Left lung (tissue), 10 donors: ENCODE data around the gene CRIP3. TPM values are rescaled to one million over a fixed set of nuclear protein-coding genes. Genes with fewer than 3 reads are reported as not detected.

ENCODE experiments used
- ATAC-seq: fragments of 200-7000 bp; cut with Tn5 transposase; one replicate; pipeline ENCODE4 v1.9.1; 2020; ENCODE audit warnings: moderate library complexity
- DNase-seq, 4 donors: peaks; one replicate each; pipeline ENCODE4 v3.0.0-alpha.2; 2013 to 2020
- H3K27ac ChIP-seq, 2 donors: fragments of 200-600 bp; sonication (generic) in 1 of 2; one replicate each; pipeline versions ENCODE4 v1.5.0 to v1.8.0; 2020 to 2021
- H3K27me3 ChIP-seq, 2 donors: fragments of 200-600 bp; sonication (generic) in 1 of 2; one replicate each; pipeline versions ENCODE4 v1.5.0 to v1.8.0; 2020 to 2021
- H3K36me3 ChIP-seq, 2 donors: fragments of 200-600 bp; sonication (generic) in 1 of 2; one replicate each; pipeline versions ENCODE4 v1.5.0 to v1.8.0; 2020 to 2021
- H3K4me1 ChIP-seq, 2 donors: fragments of 200-600 bp; one replicate each; pipeline ENCODE4 v1.8.0; 2021
- H3K4me3 ChIP-seq, 2 donors: fragments of 200-600 bp; sonication (generic) in 1 of 2; one replicate each; pipeline versions ENCODE4 v1.5.0 to v1.8.0; 2020 to 2021; ENCODE audit warnings: mild to moderate bottlenecking in 1 of 2
- H3K9me3 ChIP-seq, 2 donors: fragments of 200-600 bp; sonication (generic) in 1 of 2; one replicate each; pipeline versions ENCODE4 v1.5.0 to v1.8.0; 2020 to 2021
- CTCF ChIP-seq, 2 donors: fragments of 200-600 bp; sonication (generic) in 1 of 2; IDR thresholded peaks; one replicate each; pipeline versions ENCODE4 v1.5.0 to v1.8.0; 2021; ENCODE audit warnings: antibody characterized with exemption in 2 of 2
- intact Hi-C, 2 donors: fragments of 100-400 bp; cut with DNase I; formaldehyde crosslinking; loops; one replicate each; pipeline versions ENCODE4 v1.11.2 to v1.14.2; 2022
- polyA plus RNA-seq, 6 donors: library from polyadenylated mRNA; unstranded; fragments of 120-200 nt; gene quantifications; one replicate each; pipeline ENCODE4 v1.2.1, GENCODE V29; 2013; ENCODE audit not compliant: insufficient read length in 6 of 6
- total RNA-seq, 2 donors: library from RNA; stranded (reverse); fragmentation: NEBNext Ultra II Directional; extraction: Animal tissue kit (Norgen Biotek cat#: 25700); gene quantifications; one replicate each; pipeline ENCODE4 v1.2.1, GENCODE V29; 2021
- donor health status: DM: no; HTN: yes; CAD: no.
- donor health status: DM: no; HTN: no; CAD: no.

Gene CRIP3
- total and polyA plus RNA-seq, 8 donors = 0.52 to 7.6 (median 3.8) TPM

GRCh38 chr6:43331891-43332290 lies 23.3 kb upstream of the CRIP3 start:
- no peaks in the 10 kb centered on the region for H3K27me3 ChIP-seq
- no peaks in the 10 kb centered on the region for H3K9me3 ChIP-seq
- DNase-seq (no peak), ATAC-seq (no peak)
- no peak overlapping the region for H3K27ac ChIP-seq
- intact Hi-C loops = no loop called here
- TF ChIP-seq CTCF (IDR thresholded peaks at IDR 0.05) = no peak
- H3K36me3 ChIP-seq = peaks cover 0 to 9% of the 10 kb centered on the region in 2 donors
- H3K4me3 ChIP-seq = no peak overlapping the region
- peaks cover 0 to 14% of the 10 kb centered on the region in 2 donors for H3K4me1 ChIP-seq

GRCh38 chr6:43331470-43331869 lies 22.8 kb upstream of the CRIP3 start:
- Histone ChIP-seq H3K4me3 (no peak overlapping the region), H3K9me3 (no peaks in the 10 kb centered on the region), H3K4me1 (peaks cover 0 to 14% of the 10 kb centered on the region in 2 donors), H3K27me3 (no peaks in the 10 kb centered on the region), H3K36me3 (peaks cover 0 to 7% of the 10 kb centered on the region in 2 donors), H3K27ac (no peak overlapping the region)
- intact Hi-C loops = no loop called here
- DNase-seq (no peak), ATAC-seq (no peak)
- no peak for TF ChIP-seq CTCF (IDR thresholded peaks at IDR 0.05)

- H3K4me3 ChIP-seq = no peak overlapping the region
- TF ChIP-seq CTCF (IDR thresholded peaks at IDR 0.05) = no peak
- no peaks in the 10 kb centered on the region for H3K27me3 ChIP-seq
- DNase-seq = no peak
- peaks cover 0 to 8% of the 10 kb centered on the region in 2 donors for H3K4me1 ChIP-seq
- no peaks in the 10 kb centered on the region for H3K36me3 ChIP-seq
- no peaks in the 10 kb centered on the region for H3K9me3 ChIP-seq
- intact Hi-C loops = no loop called here
- no peak overlapping the region for H3K27ac ChIP-seq
- ATAC-seq = no peak
These were observed 19.9 kb upstream of the CRIP3 start for GRCh38 chr6:43328528-43328927.

- ATAC-seq (no peak), DNase-seq (no peak)
- H3K4me3 ChIP-seq = no peak overlapping the region
- intact Hi-C loops = no loop called here
- H3K36me3 ChIP-seq = no peaks in the 10 kb centered on the region
- no peak overlapping the region for H3K27ac ChIP-seq
- no peak for TF ChIP-seq CTCF (IDR thresholded peaks at IDR 0.05)
- no peaks in the 10 kb centered on the region for H3K27me3 ChIP-seq
- no peaks in the 10 kb centered on the region for H3K9me3 ChIP-seq
- H3K4me1 ChIP-seq = no peaks in the 10 kb centered on the region
These were observed 17.2 kb upstream of the CRIP3 start for GRCh38 chr6:43325876-43326275.

GRCh38 chr6:43318011-43318410 lies 9.4 kb upstream of the CRIP3 start:
- no peak for TF ChIP-seq CTCF (IDR thresholded peaks at IDR 0.05)
- H3K4me1 ChIP-seq = peaks cover 0 to 14% of the 10 kb centered on the region in 2 donors
- intact Hi-C loops = no loop called here

More at GRCh38 chr6:43318011-43318410, 9.4 kb upstream of the CRIP3 start:
- Histone ChIP-seq H3K36me3 (no peaks in the 10 kb centered on the region), H3K9me3 (no peaks in the 10 kb centered on the region), H3K4me3 (no peak overlapping the region), H3K27me3 (no peaks in the 10 kb centered on the region), H3K27ac (no peak overlapping the region)
- DNase-seq (no peak), ATAC-seq (no peak)
